ENCODE data around the gene ZMYND8.
A peak's percentile ranks its signal among the peaks of the same experiment; 100 is the strongest.
"Not testable (repeated sequence)": the region's sequence is repeated elsewhere in the genome, so short reads cannot be mapped to it uniquely, and the experiment has no call there.

Gene ZMYND8

GRCh38 chr20:47370850-47371782 lies 14.6 kb upstream of the ZMYND8 start:
- no peak for DNase-seq

GRCh38 chr20:47370214-47370613 lies 13.7 kb upstream of the ZMYND8 start:
- no peak for DNase-seq

- DNase-seq = no peak
These were observed 11.8 kb upstream of the ZMYND8 start for GRCh38 chr20:47368301-47368700.

- DNase-seq = not testable (repeated sequence)
These were observed 9.8 kb upstream of the ZMYND8 start for GRCh38 chr20:47366301-47366700.

GRCh38 chr20:47365023-47365764 lies 8.7 kb upstream of the ZMYND8 start:
- no peak for DNase-seq

GRCh38 chr20:47362361-47363219 lies 6.1 kb upstream of the ZMYND8 start:
- no peak for DNase-seq

GRCh38 chr20:47361057-47361915 lies 4.8 kb upstream of the ZMYND8 start:
- no peak for DNase-seq

- DNase-seq = peak; percentile 66
These were observed 4.0 kb upstream of the ZMYND8 start for GRCh38 chr20:47360297-47361056.

GRCh38 chr20:47359530-47360296 lies 3.2 kb upstream of the ZMYND8 start:
- no peak for DNase-seq

- peak; percentile 88 for DNase-seq
These were observed 2.4 kb upstream of the ZMYND8 start for GRCh38 chr20:47358672-47359529.

- DNase-seq = peak; percentile 47
These were observed 1.7 kb upstream of the ZMYND8 start for GRCh38 chr20:47358039-47358671.

- peak; percentile 82 for DNase-seq
These were observed 968 bp upstream of the ZMYND8 start for GRCh38 chr20:47357296-47358038.

GRCh38 chr20:47356220-47356525 lies 326 bp downstream of the ZMYND8 start:
- DNase-seq = no peak

GRCh38 chr20:47355489-47356219 lies 845 bp downstream of the ZMYND8 start:
- peak; percentile 44 for DNase-seq

- no peak for DNase-seq
These were observed 1.6 kb downstream of the ZMYND8 start for GRCh38 chr20:47354714-47355488.

GRCh38 chr20:47354464-47354713 lies 2.1 kb downstream of the ZMYND8 start:
- peak; percentile 60 for DNase-seq
